Thymus (tissue), 11 donors: ENCODE measurements around the gene WDR45B. TPM values are rescaled to one million over a fixed set of nuclear protein-coding genes. Genes with fewer than 3 reads are reported as not detected.
"Not testable (repeated sequence)": the region's sequence is repeated elsewhere in the genome, so short reads cannot be mapped to it uniquely, and the experiment has no call there.

Experiments used
- DNase-seq, 9 donors: peaks; one replicate each; pipeline ENCODE4 v3.0.0-alpha.2; 2013; ENCODE audit warnings: low spot score in 9 of 9, low read depth in 6 of 9, missing footprints in 1 of 9
- H3K27ac ChIP-seq, 2 donors: one replicate each; pipeline ENCODE4 v1.5.1; 2013; ENCODE audit warnings: control low read depth in 1 of 2, low read depth in 1 of 2, low read length in 1 of 2, mild to moderate bottlenecking in 1 of 2, moderate library complexity in 1 of 2
- H3K27me3 ChIP-seq, 2 donors: one replicate each; pipeline ENCODE4 v1.5.1; 2013; ENCODE audit warnings: low read length in 1 of 2; ENCODE audit not compliant: control insufficient read depth in 2 of 2, insufficient read depth in 1 of 2
- H3K36me3 ChIP-seq, 2 donors: one replicate each; pipeline ENCODE4 v1.5.1; 2013; ENCODE audit warnings: low read length in 1 of 2, mild to moderate bottlenecking in 1 of 2, moderate library complexity in 1 of 2; ENCODE audit not compliant: control insufficient read depth in 2 of 2, insufficient read depth in 2 of 2
- H3K4me1 ChIP-seq, 2 donors: one replicate each; pipeline ENCODE4 v1.5.1; 2013; ENCODE audit warnings: low read length in 2 of 2; ENCODE audit not compliant: control insufficient read depth in 2 of 2, insufficient read depth in 2 of 2
- H3K4me3 ChIP-seq, 2 donors: one replicate each; pipeline ENCODE4 v1.5.1; 2013; ENCODE audit warnings: low read length in 2 of 2, control low read depth in 1 of 2, mild to moderate bottlenecking in 1 of 2
- H3K9me3 ChIP-seq, 2 donors: one replicate each; pipeline ENCODE4 v1.5.1; 2013; ENCODE audit warnings: low read length in 1 of 2, mild to moderate bottlenecking in 1 of 2; ENCODE audit not compliant: control insufficient read depth in 2 of 2, insufficient read depth in 1 of 2
- whole genome bisulfite sequencing: extraction: QIAGEN DNeasy Blood & Tissue Kit; methylation state at CpG from one replicate; pipeline ENCODE4 v1.1.7; 2013; 5-methylcytosine and 5-hydroxymethylcytosine counted together
- polyA plus RNA-seq: library from polyadenylated mRNA; stranded (reverse); fragments of 200-250 nt; gene quantifications from one replicate; pipeline ENCODE4 v1.2.3, GENCODE V29; 2013
- total RNA-seq: library from RNA; stranded (reverse); fragments of 120-200 nt; gene quantifications from one replicate; pipeline ENCODE4 v1.2.4, GENCODE V29; 2013
- donor health status: healthy.

The WDR45B gene
- total and polyA plus RNA-seq, 2 donors: 33.0 to 67.0 TPM

- H3K9me3 ChIP-seq, H3K4me3 ChIP-seq, H3K27ac ChIP-seq, DNase-seq, H3K4me1 ChIP-seq, H3K36me3 ChIP-seq, H3K27me3 ChIP-seq: not testable (repeated sequence)
- 96% methylated on average over 6 of the region's 6 CpGs for WGBS
Observed at GRCh38 chr17:82654611-82655010, 6.4 kb upstream of the WDR45B start.

GRCh38 chr17:82653651-82654528, 5.6 kb upstream of the WDR45B start:
- no peak overlapping the region for H3K27ac ChIP-seq
- no peaks in the 10 kb centered on the region for H3K9me3 ChIP-seq
- peaks cover 1 to 3% of the 10 kb centered on the region in 2 donors for H3K4me1 ChIP-seq
- no peak overlapping the region for H3K4me3 ChIP-seq
- peaks cover 0 to 1% of the 10 kb centered on the region in 2 donors for H3K27me3 ChIP-seq
- DNase-seq: no peak
- no peaks in the 10 kb centered on the region for H3K36me3 ChIP-seq
- 96% methylated on average over 30 of the region's 30 CpGs for WGBS

- Histone ChIP-seq H3K36me3 (peaks cover 0 to 3% of the 10 kb centered on the region in 2 donors), H3K4me1 (peaks cover 11 to 18% of the 10 kb centered on the region in 2 donors), H3K4me3 (no peak overlapping the region), H3K9me3 (no peaks in the 10 kb centered on the region), H3K27me3 (peaks cover 0 to 4% of the 10 kb centered on the region in 2 donors), H3K27ac (no peak overlapping the region)
- DNase-seq: no peak
- WGBS: 95% methylated on average over 10 of the region's 10 CpGs
Observed at GRCh38 chr17:82650723-82651122, 2.5 kb upstream of the WDR45B start.

- H3K4me3 ChIP-seq: no peak overlapping the region
- peaks cover 0 to 4% of the 10 kb centered on the region in 2 donors for H3K27me3 ChIP-seq
- WGBS: 97% methylated on average over 22 of the region's 22 CpGs
- H3K9me3 ChIP-seq: no peaks in the 10 kb centered on the region
- H3K27ac ChIP-seq: no peak overlapping the region
- peaks cover 11 to 18% of the 10 kb centered on the region in 2 donors for H3K4me1 ChIP-seq
- peak in 1 of 9 donors; percentile 17 for DNase-seq
- peaks cover 0 to 4% of the 10 kb centered on the region in 2 donors for H3K36me3 ChIP-seq
Observed at GRCh38 chr17:82649501-82650261, 1.4 kb upstream of the WDR45B start.

GRCh38 chr17:82648742-82649331, 593 bp upstream of the WDR45B start:
- peak overlapping the region; percentile 68 to 69 for H3K27ac ChIP-seq
- DNase-seq: peak in 3 of 9 donors; percentile 26 to 41 (median 35)

GRCh38 chr17:82647593-82648164, 565 bp downstream of the WDR45B start:
- H3K36me3 ChIP-seq: peaks cover 18 to 22% of the 10 kb centered on the region in 2 donors
- under 1% methylated on average over 54 of the region's 54 CpGs for WGBS
- peak in 3 of 9 donors; percentile 24 to 49 (median 39) for DNase-seq
- H3K4me1 ChIP-seq: peaks cover 11 to 18% of the 10 kb centered on the region in 2 donors
- H3K9me3 ChIP-seq: no peaks in the 10 kb centered on the region
- H3K4me3 ChIP-seq: peak overlapping the region; percentile 74 to 97
- H3K27ac ChIP-seq: peak overlapping the region; percentile 85 to 92
- H3K27me3 ChIP-seq: peaks cover 0 to 4% of the 10 kb centered on the region in 2 donors

More at GRCh38 chr17:82648742-82649331, 593 bp upstream of the WDR45B start:
- H3K9me3 ChIP-seq: no peaks in the 10 kb centered on the region
- WGBS: 15% methylated on average over 23 of the region's 37 CpGs
- peaks cover 0 to 4% of the 10 kb centered on the region in 2 donors for H3K27me3 ChIP-seq
- H3K4me3 ChIP-seq: peak overlapping the region; percentile 20 to 24
- H3K36me3 ChIP-seq: peaks cover 8 to 12% of the 10 kb centered on the region in 2 donors
- peaks cover 11 to 18% of the 10 kb centered on the region in 2 donors for H3K4me1 ChIP-seq

- WGBS: 97% methylated on average over 4 of the region's 4 CpGs
- H3K27ac ChIP-seq: no peak overlapping the region
- H3K36me3 ChIP-seq: peaks cover 37 to 41% of the 10 kb centered on the region in 2 donors
- DNase-seq: no peak
- H3K9me3 ChIP-seq: no peaks in the 10 kb centered on the region
- H3K4me3 ChIP-seq: no peak overlapping the region
- H3K4me1 ChIP-seq: peaks cover 11 to 18% of the 10 kb centered on the region in 2 donors
- H3K27me3 ChIP-seq: peaks cover 0 to 4% of the 10 kb centered on the region in 2 donors
Observed at GRCh38 chr17:82645516-82645915, 2.7 kb downstream of the WDR45B start.

- H3K4me1 ChIP-seq: peaks cover 11 to 17% of the 10 kb centered on the region in 2 donors
- H3K4me3 ChIP-seq: no peak overlapping the region
- no peaks in the 10 kb centered on the region for H3K9me3 ChIP-seq
- no peak overlapping the region for H3K27ac ChIP-seq
- over 99% methylated on average over 5 of the region's 5 CpGs for WGBS
- peaks cover 50 to 51% of the 10 kb centered on the region in 2 donors for H3K36me3 ChIP-seq
- DNase-seq: no peak
- H3K27me3 ChIP-seq: peaks cover 0 to 4% of the 10 kb centered on the region in 2 donors
Observed at GRCh38 chr17:82644148-82644547, 4.1 kb downstream of the WDR45B start.
